Measurements from ENCODE around the gene UBC. TPM values are rescaled to one million over a fixed set of nuclear protein-coding genes. Genes with fewer than 3 reads are reported as not detected.

The UBC gene
- total RNA-seq, 1 experiment from 2014 or later, result 880 TPM

DNA sequence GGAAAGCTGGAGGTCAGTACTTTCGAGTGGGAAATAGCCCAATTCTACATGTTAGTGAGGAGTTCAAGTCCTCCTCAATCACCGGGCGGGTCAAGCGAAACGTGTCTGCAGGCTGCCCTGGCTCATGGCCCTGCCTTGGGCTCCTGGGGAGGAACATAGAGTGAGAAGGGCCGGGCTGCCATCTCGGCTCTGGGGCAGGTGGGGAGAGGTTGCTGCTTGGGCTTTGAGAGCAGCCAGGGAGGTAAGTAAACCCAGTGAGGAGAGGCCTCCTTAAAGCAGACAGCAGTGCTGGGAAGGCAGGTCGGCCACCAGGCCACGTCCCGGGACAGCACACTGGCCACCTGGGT is 32.0 kb upstream of the UBC start:
- no peak for DNase-seq
- Mint-ChIP-seq H3K27ac (ENCODE audit: unreplicated experiment) (no peak overlapping the region), H3K9me3 (ENCODE audit: unreplicated experiment) (no peaks in the 10 kb centered on the region), H3K36me3 (ENCODE audit: insufficient read depth, unreplicated experiment) (peaks cover 47% of the 10 kb centered on the region), H3K27me3 (ENCODE audit: insufficient read depth, unreplicated experiment) (no peaks in the 10 kb centered on the region), H3K4me1 (ENCODE audit: low read depth, unreplicated experiment) (no peaks in the 10 kb centered on the region), H3K4me3 (ENCODE audit: unreplicated experiment) (no peak overlapping the region)
- H3K36me3 ChIP-seq (ENCODE audit: control insufficient read depth, insufficient read depth, low read length), result no peaks in the 10 kb centered on the region; the same call in 1 of the 2 replicates
- ChIA-PET POLR2A (no interaction called here), CTCF (no interaction called here)
- no peak for TF ChIP-seq CTCF (IDR thresholded peaks at IDR 0.05; ENCODE audit: insufficient read depth in 1 of 2, low read depth in 1 of 2, low read length in 1 of 2, severe bottlenecking in 1 of 2, unreplicated experiment in 1 of 2)
- intact Hi-C loops (cut with micrococcal nuclease; ENCODE audit: unreplicated experiment), result no loop called here
- H3K27me3 ChIP-seq (replicated peaks; ENCODE audit: control insufficient read depth, insufficient read depth, low read length), result no peaks in the 10 kb centered on the region
- no peaks in the 10 kb centered on the region for H3K9me3 ChIP-seq
- H3K4me3 ChIP-seq (ENCODE audit: low read depth, low read length), result no peak overlapping the region
- BruUV-seq (replicated peaks), result no TSS peak
- H3K4me1 ChIP-seq, result no peaks in the 10 kb centered on the region

- no peak for TF ChIP-seq CTCF (IDR thresholded peaks at IDR 0.05; ENCODE audit: insufficient read depth in 1 of 2, low read depth in 1 of 2, low read length in 1 of 2, severe bottlenecking in 1 of 2, unreplicated experiment in 1 of 2)
- no peaks in the 10 kb centered on the region for H3K27me3 Mint-ChIP-seq (ENCODE audit: insufficient read depth, unreplicated experiment)
- H3K9me3 Mint-ChIP-seq (ENCODE audit: unreplicated experiment), result no peaks in the 10 kb centered on the region
- ChIA-PET POLR2A (interaction anchor here (0.5 to 2.5 kb wide), 4 partner anchors 24 to 186 kb away, joined by 4 to 44 read pairs (median 14); partner anchors contain the start of gene UBC), CTCF (interaction anchor here (1.2 to 3.2 kb wide), 6 partner anchors 10 to 123 kb away, joined by 3 to 43 read pairs (median 10); no protein-coding TSS in a partner anchor)
- Histone ChIP-seq H3K4me3 (ENCODE audit: low read depth, low read length) (peak overlapping the region; percentile 52), H3K27me3 (replicated peaks; ENCODE audit: control insufficient read depth, insufficient read depth, low read length) (no peaks in the 10 kb centered on the region), H3K4me1 (no peaks in the 10 kb centered on the region), H3K9me3 (no peaks in the 10 kb centered on the region), H3K36me3 (ENCODE audit: control insufficient read depth, insufficient read depth, low read length) (no peaks in the 10 kb centered on the region; the same call in 1 of the 2 replicates)
- no peak for DNase-seq
- BruUV-seq (replicated peaks), result no TSS peak
- H3K27ac Mint-ChIP-seq (ENCODE audit: unreplicated experiment), result no peak overlapping the region
- no peak overlapping the region for H3K4me3 Mint-ChIP-seq (ENCODE audit: unreplicated experiment)
- intact Hi-C loops (cut with micrococcal nuclease; ENCODE audit: unreplicated experiment), result no loop called here
- no peaks in the 10 kb centered on the region for H3K4me1 Mint-ChIP-seq (ENCODE audit: low read depth, unreplicated experiment)
- peaks cover 19% of the 10 kb centered on the region for H3K36me3 Mint-ChIP-seq (ENCODE audit: insufficient read depth, unreplicated experiment)
These were observed 26.7 kb upstream of the UBC start for GRCh38 chr12:124941170-124941527.

- Mint-ChIP-seq H3K27me3 (ENCODE audit: insufficient read depth, unreplicated experiment) (no peaks in the 10 kb centered on the region), H3K9me3 (ENCODE audit: unreplicated experiment) (no peaks in the 10 kb centered on the region), H3K4me3 (ENCODE audit: unreplicated experiment) (no peak overlapping the region), H3K4me1 (ENCODE audit: low read depth, unreplicated experiment) (no peaks in the 10 kb centered on the region), H3K27ac (ENCODE audit: unreplicated experiment) (no peak overlapping the region), H3K36me3 (ENCODE audit: insufficient read depth, unreplicated experiment) (peaks cover 13% of the 10 kb centered on the region)
- POLR2A ChIA-PET, result interaction anchor here (0.5 to 2.5 kb wide), 8 partner anchors 12 to 187 kb away, joined by 3 to 44 read pairs (median 4); partner anchors contain the start of gene UBC
- no peaks in the 10 kb centered on the region for H3K9me3 ChIP-seq
- peak; percentile 94 to 96 for DNase-seq
- intact Hi-C loops (cut with micrococcal nuclease; ENCODE audit: unreplicated experiment), result loop anchor here (1.0 kb wide), 1 partner anchor 49 kb away; the partner anchor contains the start of gene DHX37
- CTCF ChIA-PET, result interaction anchor here (0.7 to 3.2 kb wide), 15 partner anchors 10 to 495 kb away, joined by 3 to 43 read pairs (median 4); no protein-coding TSS in a partner anchor
- no peaks in the 10 kb centered on the region for H3K4me1 ChIP-seq
- no TSS peak for BruUV-seq (replicated peaks)
- H3K27me3 ChIP-seq (replicated peaks; ENCODE audit: control insufficient read depth, insufficient read depth, low read length), result no peaks in the 10 kb centered on the region
- TF ChIP-seq CTCF (IDR thresholded peaks at IDR 0.05; ENCODE audit: insufficient read depth in 1 of 2, low read depth in 1 of 2, low read length in 1 of 2, severe bottlenecking in 1 of 2, unreplicated experiment in 1 of 2), result peak; percentile 83 to 92
- peak overlapping the region; percentile 52 for H3K4me3 ChIP-seq (ENCODE audit: low read depth, low read length)
- no peaks in the 10 kb centered on the region; the same call in 1 of the 2 replicates for H3K36me3 ChIP-seq (ENCODE audit: control insufficient read depth, insufficient read depth, low read length)
These were observed 26.1 kb upstream of the UBC start for GRCh38 chr12:124940393-124941169.

All from Caco-2 (cell line).